GM18502 (cell line): ENCODE results near the gene UBN2.
"Not testable (repeated sequence)": the region's sequence is repeated elsewhere in the genome, so short reads cannot be mapped to it uniquely, and the experiment has no call there.

ENCODE experiments used
- ATAC-seq: cut with Tn5 transposase; IDR thresholded peaks from one replicate; pipeline ENCODE4 v1.9.1; 2021; ENCODE audit warnings: mild to moderate bottlenecking; ENCODE audit not compliant: unreplicated experiment, poor library complexity

Gene UBN2

GRCh38 chr7:139293534-139293933 lies 62.5 kb downstream of the UBN2 start:
- no peak for ATAC-seq

DNA sequence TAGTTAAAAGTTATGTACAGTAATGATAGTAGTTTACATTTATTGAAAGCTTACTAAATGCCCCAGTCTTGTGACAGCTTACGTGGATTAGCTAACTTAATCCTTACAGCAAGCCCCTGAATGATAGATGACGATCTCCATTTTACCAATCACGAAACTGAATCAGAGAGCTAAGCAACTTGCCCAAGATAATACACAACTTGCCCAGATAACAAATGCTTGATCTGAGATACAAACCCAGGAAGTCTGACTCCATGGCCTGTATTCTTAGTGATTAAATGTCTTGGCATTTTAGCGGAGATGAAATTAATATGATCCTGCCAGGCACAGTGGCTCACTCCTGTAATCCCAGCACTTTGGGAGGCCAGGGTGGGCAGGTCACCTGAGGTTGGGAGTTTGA lies 63.2 kb downstream of the UBN2 start:
- ATAC-seq, result no peak

DNA sequence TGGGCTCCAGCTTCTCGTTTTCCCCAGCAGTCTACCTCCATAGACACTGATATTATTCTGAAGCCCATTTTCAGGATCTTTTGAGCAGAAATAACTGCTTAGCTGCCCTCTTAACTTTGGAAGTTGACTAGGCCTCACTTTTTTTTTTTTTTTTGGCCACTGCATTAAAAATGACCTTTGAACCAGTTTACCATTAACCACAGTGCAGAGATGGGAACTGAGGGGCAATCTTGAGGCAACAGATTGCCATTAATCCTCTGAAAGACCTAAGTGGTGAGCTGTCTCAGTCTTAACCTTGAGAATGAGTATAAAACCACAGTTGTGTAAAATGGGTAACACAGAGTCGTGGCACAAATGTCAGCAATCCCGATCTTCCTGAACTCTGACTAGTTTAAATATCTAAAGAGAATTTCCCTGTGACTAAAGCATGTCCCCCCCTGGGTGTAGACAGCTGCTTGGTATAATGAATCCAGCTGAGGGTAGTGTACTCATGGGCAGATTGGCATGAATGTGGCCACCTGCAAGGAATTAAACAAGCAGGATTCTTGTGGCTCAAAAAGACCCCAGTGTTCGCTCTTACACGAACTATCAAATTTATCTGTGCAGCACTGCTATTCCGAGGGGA lies 64.0 kb downstream of the UBN2 start:
- no peak for ATAC-seq

DNA sequence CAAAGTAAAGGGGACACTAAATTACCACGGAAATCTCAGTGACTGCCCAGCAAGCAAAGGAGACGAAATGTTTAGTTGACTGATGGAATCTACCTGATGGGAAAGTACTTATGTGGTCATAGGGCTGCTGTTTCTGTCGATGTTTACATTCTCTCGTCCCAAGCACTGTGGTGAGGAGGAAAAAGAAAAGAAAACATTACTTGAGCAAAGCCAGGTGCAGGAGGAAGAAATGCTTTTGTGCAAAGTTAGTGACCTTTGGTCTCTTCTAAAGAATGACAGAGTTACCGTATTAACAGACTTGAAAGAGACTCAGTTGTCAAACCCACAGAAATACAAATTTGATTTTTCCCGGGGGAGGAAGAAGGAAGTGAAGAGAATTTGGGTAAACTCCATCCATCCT lies 66.8 kb downstream of the UBN2 start:
- no peak for ATAC-seq

- no peak for ATAC-seq
Measured at GRCh38 chr7:139299296-139299695, 68.3 kb downstream of the UBN2 start.

DNA sequence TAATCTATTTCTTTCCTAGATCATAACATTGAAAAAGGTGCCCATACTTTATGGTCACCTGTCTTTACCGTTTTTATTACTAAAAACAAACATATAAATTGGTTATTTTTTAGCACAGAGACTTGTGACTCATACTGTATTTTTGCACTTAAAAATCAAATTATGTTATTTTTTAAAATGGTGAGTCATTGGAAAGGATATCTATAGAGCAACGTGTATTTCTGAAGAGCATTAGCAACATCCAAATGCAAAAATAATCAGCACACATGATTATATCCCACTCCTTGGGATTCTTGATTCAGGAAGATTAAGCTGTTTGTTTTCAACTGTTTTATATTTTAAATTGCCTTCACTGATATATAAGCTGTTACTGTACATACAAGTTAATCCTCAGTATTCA lies 69.4 kb downstream of the UBN2 start:
- ATAC-seq, result no peak

GRCh38 chr7:139304517-139304916 lies 73.5 kb downstream of the UBN2 start:
- no peak for ATAC-seq

GRCh38 chr7:139317939-139318505 lies 87.0 kb downstream of the UBN2 start:
- ATAC-seq, result no peak

- ATAC-seq, result no peak
Measured at GRCh38 chr7:139321071-139321745, 90.2 kb downstream of the UBN2 start.

DNA sequence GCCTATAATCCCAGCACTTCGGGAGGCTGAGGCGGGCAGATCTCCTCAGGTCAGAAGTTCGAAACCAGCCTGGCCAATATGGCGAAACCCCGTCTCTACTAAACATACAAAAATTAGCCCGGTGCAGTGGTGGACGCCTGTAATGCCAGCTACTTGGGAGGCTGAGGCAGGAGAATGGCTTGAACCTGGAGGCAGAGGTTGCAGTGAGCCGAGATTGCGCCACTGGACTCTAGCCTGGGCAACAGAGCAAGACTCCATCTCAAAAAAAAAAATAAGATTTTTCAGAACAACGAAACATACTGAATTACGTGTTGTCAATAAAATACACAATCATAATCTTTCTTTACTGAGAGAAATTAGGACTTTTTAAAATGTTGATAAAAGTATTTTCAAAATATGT lies 93.7 kb downstream of the UBN2 start:
- not testable (repeated sequence) for ATAC-seq

GRCh38 chr7:139328375-139328774 lies 97.3 kb downstream of the UBN2 start:
- ATAC-seq, result no peak

DNA sequence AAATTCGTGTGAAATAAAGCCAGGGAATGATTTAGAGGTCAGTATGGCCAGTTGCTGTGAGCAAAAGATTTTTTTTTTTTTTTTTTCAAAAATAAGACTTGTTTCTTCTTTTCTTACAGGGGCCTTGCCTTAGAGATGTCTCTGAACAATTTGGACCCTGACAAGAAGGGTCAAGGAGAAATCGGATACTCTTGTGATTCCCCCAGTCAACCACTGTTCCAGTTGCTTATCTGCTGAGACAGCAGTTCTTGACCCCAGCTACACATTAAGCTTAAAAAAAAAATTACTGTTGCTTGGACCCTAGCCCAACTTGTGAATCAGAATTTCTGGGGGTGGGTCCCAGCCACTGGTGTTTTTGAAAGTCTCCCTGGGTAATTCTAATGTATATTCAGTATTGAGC lies 98.1 kb downstream of the UBN2 start:
- no peak for ATAC-seq

DNA sequence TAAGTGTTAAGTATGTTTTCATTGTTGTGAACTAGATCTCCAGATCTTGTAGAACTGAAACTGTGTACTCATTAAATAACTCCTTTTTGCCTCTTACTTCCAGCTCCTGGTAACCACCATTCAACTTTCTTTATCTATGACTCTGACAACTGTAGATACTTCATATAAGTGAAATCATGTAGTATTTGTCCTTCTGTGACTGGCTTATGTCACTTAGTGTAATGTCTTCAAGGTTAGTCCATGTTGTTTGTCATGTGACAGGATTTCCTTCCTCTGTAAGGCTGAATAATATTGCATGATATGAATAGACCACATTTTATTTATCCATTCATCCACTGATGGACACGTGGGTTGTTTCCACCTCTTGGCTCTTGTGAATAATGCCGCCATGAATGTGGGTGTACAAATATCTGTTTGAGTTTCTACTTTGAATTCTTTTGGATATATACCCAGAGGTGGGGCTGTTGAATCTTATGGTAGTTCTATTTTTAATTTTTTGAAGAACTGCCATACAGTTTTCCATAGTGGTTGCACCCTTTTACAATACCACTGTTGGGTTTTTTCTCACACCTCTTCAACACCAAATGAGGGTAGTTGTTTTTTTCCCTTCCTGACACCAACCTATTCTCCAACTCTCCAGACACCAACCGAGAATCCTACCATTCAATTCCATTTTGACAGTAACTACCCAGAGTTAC lies 99.4 kb downstream of the UBN2 start:
- no peak for ATAC-seq

- no peak for ATAC-seq
Measured at GRCh38 chr7:139332697-139333359, 101.8 kb downstream of the UBN2 start.

DNA sequence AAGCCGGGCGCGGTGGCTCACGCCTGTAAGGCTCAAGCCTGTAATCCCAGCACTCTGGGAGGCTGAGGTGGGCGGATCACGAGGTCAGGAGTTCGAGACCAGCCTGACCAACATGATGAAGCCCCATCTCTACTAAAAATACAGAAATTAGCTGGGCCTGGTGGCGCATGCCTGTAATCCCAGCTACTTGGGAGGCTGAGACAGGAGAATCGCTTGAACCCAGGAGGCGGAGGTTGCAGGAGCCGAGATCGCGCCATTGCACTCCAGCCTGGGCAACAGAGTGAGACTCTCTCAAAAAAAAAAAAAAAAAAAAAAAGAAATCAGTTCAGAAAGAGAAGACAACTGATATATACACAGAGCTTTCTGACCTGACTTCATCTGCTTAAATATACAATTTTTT lies 102.4 kb downstream of the UBN2 start:
- not testable (repeated sequence) for ATAC-seq

GRCh38 chr7:139334399-139335150 lies 103.5 kb downstream of the UBN2 start:
- no peak for ATAC-seq

GRCh38 chr7:139339025-139339424 lies 108.0 kb downstream of the UBN2 start:
- ATAC-seq, result no peak

- ATAC-seq, result no peak
Measured at GRCh38 chr7:139339698-139340036, 108.6 kb downstream of the UBN2 start.

- ATAC-seq, result peak; percentile 84
Measured at GRCh38 chr7:139340037-139340807, 109.2 kb downstream of the UBN2 start.

DNA sequence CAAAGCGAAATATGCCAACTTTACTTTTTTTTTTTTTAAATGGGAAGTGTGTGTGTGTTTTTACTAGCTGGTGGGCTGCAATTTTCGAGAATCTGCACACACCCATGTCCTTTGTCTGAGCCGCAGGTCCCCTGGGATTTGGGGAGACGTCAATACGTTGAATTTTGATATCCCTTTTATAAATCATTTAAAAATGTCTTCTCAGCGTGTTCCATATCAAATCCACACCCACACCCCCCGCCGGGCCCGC lies 109.7 kb downstream of the UBN2 start:
- ATAC-seq, result peak; percentile 11
